HG03354 (cell line): ENCODE results near the gene ZNF79.

Experiments used
- ATAC-seq: cut with Tn5 transposase; IDR thresholded peaks from one replicate; pipeline ENCODE4 v1.9.1; 2021; ENCODE audit warnings: mild to moderate bottlenecking; ENCODE audit not compliant: unreplicated experiment, poor library complexity, severe bottlenecking

Gene ZNF79

DNA sequence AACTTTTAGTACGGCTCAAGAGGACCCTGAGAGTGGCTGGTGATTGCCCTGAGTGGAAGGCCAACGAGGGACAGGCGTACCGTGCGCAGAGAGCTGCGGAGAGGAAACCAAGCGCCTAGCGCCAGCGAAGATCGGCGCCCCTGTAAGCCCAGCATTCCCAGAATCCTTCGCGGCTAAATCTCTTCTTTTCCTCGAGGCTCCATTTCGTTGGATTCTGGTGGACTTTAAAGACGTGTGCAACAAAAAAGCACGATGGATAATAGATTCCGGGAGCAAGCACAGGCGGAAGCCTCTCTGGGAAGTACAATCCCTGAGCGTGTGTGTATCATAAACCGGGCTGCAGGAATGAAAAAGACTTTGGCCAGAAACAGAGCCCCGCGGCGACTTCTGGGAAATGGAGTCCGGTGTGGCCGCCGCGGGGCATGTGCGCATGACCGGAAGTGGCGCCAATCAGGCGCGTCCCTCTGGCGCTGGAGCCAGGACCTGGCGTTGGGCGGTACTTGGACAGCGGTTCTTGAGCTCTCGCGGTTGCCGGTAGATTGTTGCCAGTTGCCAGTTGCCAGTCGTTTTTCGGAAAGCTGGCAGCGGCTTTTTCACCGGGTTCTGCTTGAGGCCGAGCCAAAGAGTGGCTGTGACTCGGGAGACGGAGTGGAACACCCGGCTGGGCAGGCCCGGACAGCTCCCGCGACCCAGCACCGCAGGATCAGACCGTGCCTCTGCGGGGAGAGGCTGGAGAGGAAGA, at the start of gene ZNF79:
ZNF79 (plus strand) TSS at position 449 of the 742 bp plus-strand sequence. CDS start 406 bp downstream, outside the sequence.
- peak; percentile 91 for ATAC-seq

DNA sequence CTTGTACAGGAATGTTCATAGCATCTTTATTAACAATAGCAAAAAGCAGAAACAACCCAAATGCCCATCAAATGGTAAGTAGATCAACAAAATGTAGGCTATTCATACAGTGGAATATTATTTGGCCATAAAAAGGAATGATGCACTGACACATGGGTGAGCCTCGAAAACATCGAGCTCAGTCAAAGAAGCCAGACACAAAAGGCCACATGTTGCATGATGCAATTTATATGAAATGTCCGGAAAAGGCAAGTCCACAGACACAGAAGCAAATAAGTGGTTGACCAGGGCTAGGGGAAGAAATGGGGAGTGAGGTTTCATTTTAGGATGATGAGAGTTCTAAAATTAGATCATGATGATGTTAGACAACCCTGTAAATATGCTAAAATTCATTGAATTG, 43.7 kb upstream of the ZNF79 start:
- ATAC-seq: no peak

- ATAC-seq: no peak
These were observed 41.6 kb upstream of the ZNF79 start for GRCh38 chr9:127382541-127382940.

DNA sequence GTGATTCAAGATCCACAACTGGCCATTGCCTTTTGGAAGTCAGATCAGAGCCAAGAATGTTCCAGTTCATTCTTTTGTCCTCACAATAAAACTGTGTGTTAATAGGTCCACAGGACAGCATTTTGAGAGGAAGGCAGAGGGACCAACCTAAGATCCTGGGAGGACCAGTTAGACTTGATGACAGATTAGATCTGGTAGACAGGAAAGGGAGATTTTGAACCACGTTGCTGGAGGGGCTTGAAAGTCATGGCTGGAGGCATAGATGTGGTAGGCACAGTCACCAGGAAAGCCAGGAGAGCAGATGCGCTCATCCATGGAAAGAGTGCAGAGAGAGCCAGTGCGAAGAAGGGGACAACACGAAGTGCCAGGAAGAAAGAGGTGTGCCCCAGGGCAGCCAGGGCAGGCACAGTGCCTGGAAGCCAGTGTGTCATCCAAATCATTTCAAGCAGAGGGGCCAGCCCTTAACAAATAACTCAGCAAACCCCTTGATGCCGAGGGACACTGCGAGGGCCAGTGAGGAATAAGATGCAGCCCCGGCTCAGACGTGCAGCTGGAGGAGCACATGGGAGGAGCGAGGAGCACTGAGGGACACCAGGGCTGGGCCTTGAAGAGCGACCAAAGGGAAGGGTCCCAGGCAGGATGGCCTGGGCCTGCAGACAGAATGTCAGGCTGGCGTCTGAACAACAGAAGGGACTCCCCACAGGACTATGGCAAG, 40.0 kb upstream of the ZNF79 start:
- no peak for ATAC-seq

- no peak for ATAC-seq
These were observed 39.3 kb upstream of the ZNF79 start for GRCh38 chr9:127384901-127385300.

DNA sequence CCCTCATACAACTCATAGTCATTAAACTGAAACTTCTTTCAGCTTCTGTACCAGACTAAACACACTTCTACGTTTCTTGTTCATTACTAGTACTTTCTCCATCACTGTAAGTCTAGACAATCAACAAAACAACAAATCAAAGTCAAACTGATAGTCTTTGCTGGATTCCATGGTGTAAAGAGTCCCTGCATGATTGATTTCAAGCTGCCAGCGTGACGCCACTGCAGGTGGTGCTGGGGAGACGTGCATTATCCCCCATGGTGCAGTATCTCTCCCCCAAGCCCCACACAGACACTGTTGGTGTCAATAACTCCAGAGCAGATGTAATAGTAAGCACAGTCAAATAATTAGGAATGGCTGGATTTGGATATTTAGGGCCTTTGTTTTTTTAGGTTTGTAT, 37.9 kb upstream of the ZNF79 start:
- ATAC-seq: no peak

- no peak for ATAC-seq
These were observed 37.2 kb upstream of the ZNF79 start for GRCh38 chr9:127386981-127387380.

- ATAC-seq: peak; percentile 78
These were observed 35.9 kb upstream of the ZNF79 start for GRCh38 chr9:127388037-127388855.

DNA sequence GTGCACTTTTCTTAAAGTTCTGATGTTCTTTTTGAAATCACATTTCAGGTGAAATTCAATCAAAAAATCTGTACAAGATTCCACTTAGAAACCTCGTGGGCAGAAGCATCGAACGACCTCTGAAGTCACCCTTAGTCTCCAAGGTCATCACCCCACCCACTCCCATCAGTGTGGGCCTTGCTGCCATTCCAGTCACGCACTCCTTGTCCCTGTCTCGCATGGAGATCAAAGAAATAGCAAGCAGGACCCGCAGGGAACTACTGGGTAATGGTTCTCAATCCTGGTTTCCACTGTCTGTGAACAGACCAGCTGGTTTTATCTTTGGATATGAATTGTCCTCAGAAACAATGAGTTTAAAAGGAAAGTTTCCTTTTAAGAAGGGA, 35.3 kb upstream of the ZNF79 start:
- no peak for ATAC-seq

DNA sequence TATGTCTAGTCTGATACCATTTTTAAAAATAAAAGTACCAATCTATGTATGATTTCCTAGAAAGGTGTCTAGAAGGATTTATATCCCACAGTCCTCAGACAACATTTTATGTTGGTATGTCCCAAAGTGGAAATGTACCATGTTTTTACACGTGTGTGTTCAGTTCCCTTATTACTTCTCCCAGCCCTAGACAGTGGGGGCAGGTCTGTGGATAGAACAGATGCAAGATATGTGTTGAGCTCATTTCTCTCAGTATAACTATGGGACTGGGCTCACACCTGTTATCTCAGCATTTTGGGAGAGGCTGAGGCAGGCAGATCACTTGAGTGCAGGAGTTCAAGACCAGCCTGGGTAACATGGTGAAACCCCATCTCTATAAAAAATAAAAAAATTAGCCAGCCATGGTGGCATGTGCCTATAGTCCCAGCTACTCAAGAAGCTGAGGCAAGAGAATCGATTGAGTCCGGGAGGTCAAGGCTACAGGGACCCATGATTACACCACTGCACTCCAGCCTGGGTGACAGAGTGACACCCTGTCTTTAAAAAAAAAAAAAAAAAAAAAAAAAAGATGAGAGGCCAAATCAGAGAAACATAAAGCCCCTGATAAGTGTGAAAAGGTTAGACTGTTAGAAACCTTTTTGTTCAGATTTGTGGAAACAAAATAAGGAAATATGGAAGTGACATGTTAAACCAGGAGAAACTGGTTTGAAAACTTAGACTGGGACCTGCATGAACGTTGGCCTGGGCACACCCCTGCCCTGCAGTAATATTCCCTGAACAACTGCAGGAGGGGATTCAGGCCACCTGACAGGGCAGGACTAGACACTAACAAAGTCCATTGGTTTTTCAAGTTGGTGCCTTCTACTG, 34.6 kb upstream of the ZNF79 start:
- ATAC-seq: no peak

DNA sequence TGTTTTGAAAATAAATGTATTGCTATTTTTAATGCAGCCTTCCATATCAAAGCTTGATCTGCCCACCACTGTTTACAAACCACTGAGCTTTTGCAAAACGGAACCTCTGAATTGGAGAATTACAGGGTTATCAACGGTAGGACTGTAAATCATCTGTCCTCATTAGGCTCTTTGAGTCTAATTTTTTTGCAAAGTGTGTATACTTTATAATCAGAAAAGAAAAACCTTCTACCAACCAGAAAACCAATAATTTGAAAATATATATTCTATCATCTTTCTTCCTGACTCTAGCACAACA, 34.0 kb upstream of the ZNF79 start:
- no peak for ATAC-seq

DNA sequence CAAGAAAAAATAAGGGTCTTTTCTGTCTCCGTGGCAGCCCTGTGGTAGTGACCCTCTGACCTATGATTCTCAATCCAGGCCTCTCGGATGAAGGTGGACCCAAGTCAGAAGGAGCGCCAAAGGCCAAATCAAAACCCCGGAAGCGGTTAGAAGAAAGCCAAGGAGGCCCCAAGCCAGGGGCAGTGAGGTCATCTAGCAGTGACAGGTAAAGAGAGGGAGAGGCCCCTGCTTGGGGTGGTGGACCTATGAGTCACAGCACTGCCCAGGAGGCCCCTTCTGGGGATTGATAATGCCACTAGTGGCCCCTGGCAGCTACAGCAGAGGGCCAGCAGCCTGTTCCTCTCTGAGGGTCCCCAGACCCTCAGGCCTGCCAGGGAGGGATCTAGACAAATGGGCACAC, 33.6 kb upstream of the ZNF79 start:
- no peak for ATAC-seq

GRCh38 chr9:127392166-127392565, 32.0 kb upstream of the ZNF79 start:
- ATAC-seq: no peak

DNA sequence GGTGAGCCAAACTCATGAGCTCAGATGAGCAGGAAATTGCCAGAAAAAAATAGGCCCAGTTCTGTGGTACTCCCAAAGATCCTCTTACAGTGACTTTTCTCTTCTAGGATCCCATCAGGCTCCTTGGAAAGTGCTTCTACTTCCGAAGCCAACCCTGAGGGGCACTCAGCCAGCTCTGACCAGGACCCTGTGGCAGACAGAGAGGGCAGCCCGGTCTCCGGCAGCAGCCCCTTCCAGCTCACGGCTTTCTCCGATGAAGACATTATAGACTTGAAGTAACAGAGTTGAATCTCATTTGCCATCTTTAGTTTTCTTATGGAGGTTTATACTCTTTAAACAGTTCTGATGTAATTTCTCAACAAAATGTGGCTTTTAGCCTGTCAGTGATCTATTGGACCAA, 31.2 kb upstream of the ZNF79 start:
- ATAC-seq: no peak

- ATAC-seq: no peak
These were observed 30.5 kb upstream of the ZNF79 start for GRCh38 chr9:127393645-127394044.

GRCh38 chr9:127395497-127396252, 28.5 kb upstream of the ZNF79 start:
- no peak for ATAC-seq

DNA sequence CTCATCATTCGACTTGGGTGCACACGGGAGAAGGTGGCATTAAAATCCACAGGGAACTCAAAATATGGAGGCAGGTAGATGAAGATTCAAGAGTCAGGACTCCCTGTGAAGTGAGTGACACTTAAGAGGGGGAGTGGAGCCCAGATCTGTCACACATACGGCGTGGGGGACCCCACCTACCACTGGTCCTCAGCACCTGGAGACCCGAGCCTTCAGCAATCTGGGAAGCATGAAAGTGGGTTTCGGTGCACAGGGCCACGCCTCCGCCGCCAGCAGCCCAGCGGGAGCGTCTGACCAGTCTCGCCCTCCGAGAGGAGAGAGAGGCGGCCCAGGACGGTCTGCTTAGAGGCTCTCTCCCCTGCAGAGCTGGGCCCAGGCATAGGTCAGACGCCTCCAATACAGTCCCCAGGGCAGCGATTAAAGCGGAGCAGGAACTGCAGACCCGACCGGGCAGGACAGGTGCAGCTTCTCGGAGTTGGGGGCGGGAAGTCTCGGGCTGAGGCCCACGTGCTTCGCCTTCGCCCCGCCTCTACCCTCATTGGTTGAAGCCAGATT, 27.9 kb upstream of the ZNF79 start:
- ATAC-seq: no peak

- peak; percentile 94 for ATAC-seq
These were observed 27.2 kb upstream of the ZNF79 start, which contains the start of gene SLC2A8 for GRCh38 chr9:127396808-127397645. SLC2A8 (plus strand) TSS chr9:127397169; CDS start chr9:127397231, 62 bp downstream.
